Stimulated activated CD4-positive, alpha-beta T cell treated with anti-CD3 and anti-CD28 coated beads, TNF-alpha, amount 100 ng/mL, for 48 hours (primary cell): ENCODE measurements around the gene NOTCH1.

Experiments used
- DNase-seq, 3 donors: peaks; one replicate each; pipeline ENCODE4 v3.0.0-alpha.2; 2020; ENCODE audit warnings: low read depth in 3 of 3

NOTCH1 gene

GRCh38 chr9:136531904-136532798 is 13.7 kb downstream of the NOTCH1 start:
- DNase-seq, result no peak

- DNase-seq, result no peak
These were observed 14.5 kb downstream of the NOTCH1 start for GRCh38 chr9:136531186-136531903.

GRCh38 chr9:136530461-136531089 is 15.3 kb downstream of the NOTCH1 start:
- DNase-seq, result no peak

GRCh38 chr9:136529516-136530460 is 16.1 kb downstream of the NOTCH1 start:
- no peak for DNase-seq

- no peak for DNase-seq
These were observed 17.0 kb downstream of the NOTCH1 start for GRCh38 chr9:136528716-136529341.

GRCh38 chr9:136527721-136528710 is 17.8 kb downstream of the NOTCH1 start:
- no peak for DNase-seq

GRCh38 chr9:136527131-136527530 is 18.7 kb downstream of the NOTCH1 start:
- DNase-seq, result no peak

GRCh38 chr9:136526625-136527066 is 19.2 kb downstream of the NOTCH1 start:
- DNase-seq, result no peak

- DNase-seq, result no peak
These were observed 19.9 kb downstream of the NOTCH1 start for GRCh38 chr9:136525841-136526499.

GRCh38 chr9:136525207-136525606 is 20.6 kb downstream of the NOTCH1 start:
- DNase-seq, result no peak

GRCh38 chr9:136522314-136523237 is 23.3 kb downstream of the NOTCH1 start:
- no peak for DNase-seq

GRCh38 chr9:136521537-136521936 is 24.3 kb downstream of the NOTCH1 start:
- no peak for DNase-seq

- DNase-seq, result no peak
These were observed 25.8 kb downstream of the NOTCH1 start for GRCh38 chr9:136520053-136520540.

GRCh38 chr9:136519263-136520052 is 26.4 kb downstream of the NOTCH1 start:
- DNase-seq, result no peak

- DNase-seq, result no peak
These were observed 27.2 kb downstream of the NOTCH1 start for GRCh38 chr9:136518623-136519022.

GRCh38 chr9:136517950-136518349 is 27.9 kb downstream of the NOTCH1 start:
- no peak for DNase-seq
